Measurements from ENCODE around the gene SUPT3H. TPM values are rescaled to one million over a fixed set of nuclear protein-coding genes. Genes with fewer than 3 reads are reported as not detected.

SUPT3H gene
- polyA plus RNA-seq, 3 donors = 2.4 to 3.5 (median 2.5) TPM

GRCh38 chr6:45132658-45133294, 245.0 kb downstream of the SUPT3H start:
- Histone ChIP-seq H3K4me2 (replicated peaks; ENCODE audit: extremely low read depth, low read length, poor library complexity, severe bottlenecking) (no peak overlapping the region), H3K79me2 (ENCODE audit: insufficient read depth, low read length) (no peaks in the 10 kb centered on the region), H3K9me3 (replicated peaks in 1 of 2; ENCODE audit: control insufficient read depth in 1 of 2, insufficient read depth in 1 of 2, low read length in 2 of 2) (peaks cover 3 to 9% of the 10 kb centered on the region in 2 donors), H3K9ac (ENCODE audit: insufficient read depth, low read length, poor library complexity, severe bottlenecking) (no peak overlapping the region), H3K27me3 (ENCODE audit: control insufficient read depth in 2 of 2, insufficient read depth in 2 of 2, low read length in 2 of 2) (no peaks in the 10 kb centered on the region), H3K27ac (ENCODE audit: low read depth in 1 of 2, low read length in 2 of 2) (no peak overlapping the region), H3K36me3 (replicated peaks in 1 of 2; ENCODE audit: control insufficient read depth in 1 of 2, insufficient read depth in 2 of 2, low read length in 2 of 2) (no peaks in the 10 kb centered on the region), H4K20me1 (ENCODE audit: insufficient read depth, low read length) (no peaks in the 10 kb centered on the region), H3K4me1 (ENCODE audit: control insufficient read depth in 1 of 2, insufficient read depth in 2 of 2, low read length in 2 of 2) (no peaks in the 10 kb centered on the region), H2AFZ (ENCODE audit: insufficient read depth, low read depth, low read length, poor library complexity, severe bottlenecking) (no peak overlapping the region), H3K4me3 (replicated peaks in 1 of 3; ENCODE audit: low read depth in 2 of 3, low read length in 3 of 3) (no peak overlapping the region)
- no peak overlapping the region for H3K27ac Mint-ChIP-seq
- no peak overlapping the region for H3K4me3 Mint-ChIP-seq
- WGBS (ENCODE audit: insufficient coverage) = no CpG with 5 or more reads among the region's 1 CpG
- peaks cover 6% of the 10 kb centered on the region for H3K4me1 Mint-ChIP-seq
- H3K36me3 Mint-ChIP-seq = peaks cover 0 to 2% of the 10 kb centered on the region in 2 donors
- H3K27me3 Mint-ChIP-seq (ENCODE audit: low read depth in 3 of 3) = peaks cover 0 to 5% (median 0%) of the 10 kb centered on the region in 3 donors
- H3K9me3 Mint-ChIP-seq = peaks cover 7 to 16% (median 10%) of the 10 kb centered on the region in 7 donors
- DNase-seq = no peak
- intact Hi-C loops (cut with micrococcal nuclease) = no loop called here
- no peak for TF ChIP-seq CTCF (IDR thresholded peaks at IDR 0.05)

GRCh38 chr6:45132059-45132458, 245.7 kb downstream of the SUPT3H start:
- peaks cover 0 to 5% (median 0%) of the 10 kb centered on the region in 3 donors for H3K27me3 Mint-ChIP-seq (ENCODE audit: low read depth in 3 of 3)
- Histone ChIP-seq H3K79me2 (ENCODE audit: insufficient read depth, low read length) (no peaks in the 10 kb centered on the region), H4K20me1 (ENCODE audit: insufficient read depth, low read length) (no peaks in the 10 kb centered on the region), H3K27me3 (ENCODE audit: control insufficient read depth in 2 of 2, insufficient read depth in 2 of 2, low read length in 2 of 2) (no peaks in the 10 kb centered on the region), H3K4me1 (ENCODE audit: control insufficient read depth in 1 of 2, insufficient read depth in 2 of 2, low read length in 2 of 2) (no peaks in the 10 kb centered on the region), H3K4me3 (replicated peaks in 1 of 3; ENCODE audit: low read depth in 2 of 3, low read length in 3 of 3) (no peak overlapping the region), H3K4me2 (replicated peaks; ENCODE audit: extremely low read depth, low read length, poor library complexity, severe bottlenecking) (no peak overlapping the region), H3K9ac (ENCODE audit: insufficient read depth, low read length, poor library complexity, severe bottlenecking) (no peak overlapping the region), H2AFZ (ENCODE audit: insufficient read depth, low read depth, low read length, poor library complexity, severe bottlenecking) (no peak overlapping the region), H3K36me3 (replicated peaks in 1 of 2; ENCODE audit: control insufficient read depth in 1 of 2, insufficient read depth in 2 of 2, low read length in 2 of 2) (no peaks in the 10 kb centered on the region), H3K9me3 (replicated peaks in 1 of 2; ENCODE audit: control insufficient read depth in 1 of 2, insufficient read depth in 1 of 2, low read length in 2 of 2) (peaks cover 3 to 7% of the 10 kb centered on the region in 2 donors), H3K27ac (ENCODE audit: low read depth in 1 of 2, low read length in 2 of 2) (no peak overlapping the region)
- peaks cover 6% of the 10 kb centered on the region for H3K4me1 Mint-ChIP-seq
- no CpG with 5 or more reads among the region's 1 CpG for WGBS (ENCODE audit: insufficient coverage)
- H3K27ac Mint-ChIP-seq = no peak overlapping the region
- peaks cover 0 to 2% of the 10 kb centered on the region in 2 donors for H3K36me3 Mint-ChIP-seq
- H3K4me3 Mint-ChIP-seq = no peak overlapping the region
- no peak for TF ChIP-seq CTCF (IDR thresholded peaks at IDR 0.05)
- no peak for DNase-seq
- intact Hi-C loops (cut with micrococcal nuclease) = no loop called here
- H3K9me3 Mint-ChIP-seq = peaks cover 6 to 14% (median 10%) of the 10 kb centered on the region in 7 donors
